HG03139 (cell line): ENCODE results near the gene SNX5.
A peak's percentile ranks its signal among the peaks of the same experiment; 100 is the strongest.

Experiments
- ATAC-seq: cut with Tn5 transposase; IDR thresholded peaks from one replicate; pipeline ENCODE4 v1.9.1; 2021; ENCODE audit not compliant: unreplicated experiment

Gene SNX5

GRCh38 chr20:17993546-17993945, 25.0 kb upstream of the SNX5 start:
- no peak for ATAC-seq

GRCh38 chr20:17992847-17993513, 24.4 kb upstream of the SNX5 start:
- no peak for ATAC-seq

DNA sequence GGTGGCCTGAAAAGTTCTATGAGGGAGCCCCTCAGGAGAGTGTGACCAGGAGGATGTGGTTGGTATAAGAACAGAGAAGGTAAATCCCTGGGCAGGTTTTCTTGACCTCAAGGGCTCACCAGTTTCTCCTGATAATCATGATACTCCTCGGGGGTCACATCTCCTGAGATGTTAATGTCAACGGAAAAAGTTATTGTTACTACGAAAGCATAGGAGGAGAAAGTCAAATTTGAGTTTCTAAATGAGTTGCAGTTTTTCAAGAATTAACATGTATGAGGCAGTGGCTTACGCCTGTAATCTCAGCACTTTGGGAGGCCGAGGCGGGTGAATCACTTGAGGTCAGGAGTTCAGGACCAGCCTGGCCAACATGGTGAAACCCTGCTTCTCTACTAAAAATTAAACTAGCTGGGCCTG, 23.6 kb upstream of the SNX5 start:
- ATAC-seq = no peak

- no peak for ATAC-seq
Measured at GRCh38 chr20:17990278-17990972, 21.8 kb upstream of the SNX5 start.

DNA sequence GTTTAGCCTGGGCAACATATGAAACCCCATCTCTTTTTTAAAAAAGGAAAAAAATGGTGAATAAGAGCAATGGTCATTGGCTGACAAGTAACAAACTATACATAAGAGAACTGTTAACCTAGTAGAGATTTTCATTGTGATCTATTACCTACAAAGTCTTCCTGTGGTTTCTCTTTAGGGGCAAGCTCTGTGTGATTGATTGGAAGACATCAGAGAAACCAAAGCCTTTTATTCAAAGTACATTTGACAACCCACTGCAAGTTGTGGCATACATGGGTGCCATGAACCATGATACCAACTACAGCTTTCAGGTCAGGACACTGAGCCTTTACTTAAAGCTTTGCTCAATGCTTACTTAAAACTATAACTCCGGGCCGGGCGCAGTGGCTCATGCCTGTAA, 19.4 kb upstream of the SNX5 start:
- ATAC-seq = no peak

DNA sequence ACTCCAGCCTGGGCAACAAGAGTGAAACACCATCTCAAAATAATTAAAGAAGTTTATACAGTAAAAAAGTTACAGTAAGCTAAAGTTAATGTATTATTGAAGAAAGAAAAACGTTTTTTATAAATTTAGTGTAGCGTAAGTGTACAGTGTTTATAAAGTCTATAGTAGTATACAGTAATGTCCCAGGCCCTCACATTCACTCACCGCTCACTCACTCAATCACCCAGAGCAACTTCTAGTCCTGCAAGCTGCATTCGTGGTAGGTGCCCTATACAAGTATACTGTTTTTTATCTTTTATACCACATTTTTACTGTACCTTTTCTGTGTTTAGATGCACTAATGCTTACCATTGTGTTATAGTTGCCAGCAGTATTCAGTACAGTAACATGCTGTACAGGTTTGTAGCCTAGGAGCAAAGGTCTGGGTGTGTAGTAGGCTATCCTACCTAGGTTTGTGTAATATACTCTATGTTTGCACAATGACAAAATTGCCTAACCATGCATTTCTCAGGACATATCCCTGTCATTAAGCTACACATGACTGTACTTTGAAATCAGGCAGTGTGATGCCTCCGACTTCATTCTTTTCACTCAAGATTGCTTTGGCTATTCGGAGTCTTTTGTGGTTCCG, 16.9 kb upstream of the SNX5 start:
- ATAC-seq = no peak

DNA sequence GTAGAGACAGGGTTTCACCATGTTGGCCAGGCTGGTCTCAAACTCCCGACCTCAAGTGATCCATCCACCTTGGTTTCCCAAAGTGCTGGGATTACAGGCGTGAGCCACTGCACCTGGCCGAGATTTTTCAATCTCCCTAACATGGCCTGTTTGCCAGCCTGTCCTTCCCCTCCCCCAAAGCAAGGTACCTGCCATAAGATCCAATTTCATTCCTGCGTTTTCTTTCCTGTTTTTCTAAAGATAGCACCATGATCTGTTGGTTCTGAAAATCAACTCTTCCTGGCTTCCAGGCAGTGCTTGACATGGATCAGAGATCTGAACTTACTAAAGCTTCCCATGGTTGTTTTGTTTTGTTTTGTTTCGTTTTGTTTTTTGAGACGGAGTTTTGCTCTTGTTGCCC, 7.7 kb upstream of the SNX5 start:
- no peak for ATAC-seq

- no peak for ATAC-seq
Measured at GRCh38 chr20:17972121-17972520, 3.5 kb upstream of the SNX5 start.

DNA sequence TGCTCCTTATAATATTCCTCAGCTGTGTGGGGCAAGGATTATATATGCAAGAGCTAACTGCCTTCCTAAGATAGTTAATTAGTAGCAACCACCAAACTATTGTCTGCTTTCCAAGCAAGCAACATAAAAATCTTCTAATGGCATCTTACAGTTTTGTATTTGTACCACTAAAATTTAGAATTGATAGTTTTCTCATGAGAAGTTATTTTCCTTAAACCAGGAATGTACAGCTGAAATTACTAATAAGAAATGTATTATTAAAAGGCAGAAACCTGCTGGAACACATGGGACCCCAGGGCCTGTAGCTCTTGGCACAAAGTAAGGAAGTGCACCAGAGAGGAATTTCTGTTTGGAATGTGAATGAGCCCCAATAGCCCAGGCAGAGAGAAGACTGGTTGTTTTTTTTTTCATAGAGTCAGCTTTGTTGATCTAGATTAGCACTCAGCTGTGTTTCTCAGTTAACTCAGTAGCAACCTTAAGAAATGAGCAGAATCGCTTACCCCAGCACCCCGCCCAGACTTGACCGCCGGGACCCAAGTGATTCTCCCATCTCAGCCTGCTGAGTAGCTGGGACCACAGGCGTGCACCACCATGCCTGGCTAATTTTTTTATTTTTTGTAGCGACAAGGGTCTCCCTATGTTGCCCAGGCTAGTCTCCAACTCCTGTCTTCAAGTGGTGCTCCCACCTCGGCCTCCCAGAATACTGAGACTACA, 2.9 kb upstream of the SNX5 start:
- ATAC-seq = no peak

GRCh38 chr20:17969884-17970409, 1.4 kb upstream of the SNX5 start:
- no peak for ATAC-seq

DNA sequence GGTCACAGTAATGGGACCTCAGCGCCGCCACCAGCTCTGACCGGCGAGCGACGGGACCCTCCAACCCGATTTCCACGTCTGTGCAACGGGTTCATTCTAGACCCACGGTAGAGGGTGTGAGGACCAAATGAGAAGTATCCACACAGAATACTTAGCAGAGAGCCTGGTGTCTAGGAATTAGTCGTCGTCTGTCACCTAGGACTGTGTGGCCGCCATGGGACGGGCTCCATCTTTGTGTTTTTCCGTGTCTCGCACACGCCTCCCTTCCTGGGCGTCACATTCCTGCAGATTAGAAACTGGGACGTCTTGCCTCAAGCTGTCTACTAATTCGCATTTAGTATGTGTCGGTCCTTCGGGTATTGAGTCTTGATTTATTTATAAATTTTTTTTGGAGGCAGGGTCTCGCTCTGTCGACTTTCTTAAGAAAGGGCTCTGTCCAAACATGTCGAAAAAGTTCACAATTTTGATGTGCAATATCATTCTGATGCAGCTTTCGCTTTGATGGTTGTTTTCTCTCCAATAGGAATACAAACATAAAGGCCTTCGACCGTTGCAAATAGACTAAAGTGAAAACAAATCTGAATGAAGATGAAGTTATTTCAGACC, 787 bp upstream of the SNX5 start:
- peak; percentile 11 for ATAC-seq

DNA sequence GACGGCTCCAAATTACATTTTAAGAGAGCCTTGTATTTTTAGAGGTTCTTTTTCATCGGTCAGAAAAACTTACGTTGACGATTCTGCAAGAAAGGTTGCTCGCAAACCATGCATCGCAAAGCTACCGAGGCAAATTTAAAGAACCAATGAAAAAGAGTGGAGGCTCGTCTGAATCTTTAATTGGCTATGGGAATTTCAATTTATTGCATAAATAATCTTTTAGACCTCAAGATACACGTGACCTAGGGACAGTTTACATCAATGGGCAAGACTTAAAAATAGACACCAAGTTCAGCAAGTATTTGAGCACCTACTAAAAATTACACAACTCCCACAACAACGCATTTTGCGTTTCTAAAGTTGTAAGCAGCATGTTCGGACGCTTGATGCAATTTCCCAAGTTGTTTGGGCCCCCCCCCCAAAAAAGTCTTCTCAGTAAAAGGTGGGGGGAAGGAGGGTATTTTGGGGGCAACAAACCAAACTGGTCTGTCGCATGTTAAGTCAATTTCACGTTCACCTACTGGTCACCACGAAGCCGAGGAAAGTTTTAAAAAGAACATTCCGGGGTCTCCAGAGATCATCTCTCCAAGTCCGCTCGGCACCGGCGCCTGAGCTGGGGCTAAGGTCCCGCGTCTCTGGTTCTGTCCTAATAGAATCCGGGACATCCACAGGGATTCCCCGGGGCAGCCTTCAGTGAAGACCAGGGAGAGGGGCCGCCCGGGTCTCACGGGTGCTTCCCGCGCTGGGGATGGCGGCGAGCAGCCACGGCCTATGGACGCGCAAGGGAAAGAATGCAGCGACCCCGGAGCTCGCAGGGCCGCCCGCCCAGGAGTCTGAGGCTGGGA, 851 bp downstream of the SNX5 start:
- no peak for ATAC-seq

DNA sequence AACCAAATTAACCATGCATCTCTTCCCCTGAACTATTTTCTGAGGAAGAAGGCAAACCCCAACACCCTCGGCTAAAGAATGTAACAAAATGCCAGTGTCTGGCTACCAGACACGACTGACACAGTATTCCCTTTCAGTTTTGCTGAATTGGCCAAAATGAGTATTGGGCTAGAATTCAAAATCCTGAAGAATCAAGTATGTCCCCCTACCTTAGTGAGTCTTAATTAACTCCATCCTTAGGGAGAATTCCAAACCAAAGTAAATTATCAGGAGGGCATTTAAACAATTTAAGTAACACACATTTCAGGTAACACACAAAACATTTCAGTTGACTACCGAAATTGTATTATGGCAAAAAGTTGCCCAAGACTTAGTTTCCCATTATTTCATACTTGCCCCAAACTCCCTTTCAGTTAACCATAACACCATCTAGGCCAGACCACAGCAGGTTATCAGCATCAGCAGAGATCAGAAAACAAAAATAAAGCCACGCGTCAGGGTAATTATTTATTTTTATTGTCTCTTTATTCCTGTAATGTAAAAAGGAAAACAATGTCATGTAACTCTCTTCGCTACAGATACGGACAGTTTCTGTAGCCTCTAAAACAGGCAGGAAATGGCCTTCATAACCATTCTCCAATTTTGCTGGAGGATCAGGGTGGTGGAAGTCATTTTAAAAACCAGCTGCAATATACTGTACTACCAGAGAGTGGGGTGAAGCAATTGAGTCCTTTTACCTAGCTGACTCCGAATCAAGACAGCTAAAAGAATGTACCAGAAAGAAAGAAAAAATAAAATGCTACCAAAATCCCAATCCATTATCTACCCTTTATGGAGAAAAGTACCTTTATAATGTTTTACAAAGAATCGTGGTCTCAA, 1.9 kb downstream of the SNX5 start:
- ATAC-seq = no peak

DNA sequence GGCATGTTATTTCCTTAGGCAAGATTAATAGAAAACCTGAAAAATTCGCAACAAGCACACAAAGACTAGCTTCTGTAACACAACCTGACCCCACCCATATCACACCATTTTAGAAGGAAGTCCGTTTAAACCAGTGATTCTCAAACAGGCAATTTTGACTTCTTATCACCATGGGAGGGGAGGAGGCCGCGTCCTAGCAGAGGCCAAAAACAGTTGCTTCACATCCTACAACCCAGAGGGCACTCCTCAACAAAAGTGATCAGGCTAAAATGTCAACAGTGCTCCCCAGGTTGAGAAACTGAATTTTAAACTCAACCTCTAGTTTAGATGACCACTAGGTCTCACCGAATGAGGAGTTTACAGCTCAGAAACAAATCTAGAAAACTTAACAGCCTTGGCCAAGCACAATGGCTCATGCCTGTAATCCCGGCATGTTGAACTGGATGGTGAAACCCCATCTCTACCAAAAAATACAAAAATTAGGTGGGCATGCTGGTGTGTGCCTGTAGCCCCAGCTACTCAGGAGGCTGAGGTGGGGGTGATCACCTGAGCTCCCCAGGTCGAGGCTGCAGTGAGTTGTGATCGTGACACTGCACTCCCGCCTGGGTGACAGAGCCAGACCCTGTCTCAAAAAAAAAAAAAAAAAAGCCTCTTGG, 3.4 kb downstream of the SNX5 start:
- ATAC-seq = no peak

DNA sequence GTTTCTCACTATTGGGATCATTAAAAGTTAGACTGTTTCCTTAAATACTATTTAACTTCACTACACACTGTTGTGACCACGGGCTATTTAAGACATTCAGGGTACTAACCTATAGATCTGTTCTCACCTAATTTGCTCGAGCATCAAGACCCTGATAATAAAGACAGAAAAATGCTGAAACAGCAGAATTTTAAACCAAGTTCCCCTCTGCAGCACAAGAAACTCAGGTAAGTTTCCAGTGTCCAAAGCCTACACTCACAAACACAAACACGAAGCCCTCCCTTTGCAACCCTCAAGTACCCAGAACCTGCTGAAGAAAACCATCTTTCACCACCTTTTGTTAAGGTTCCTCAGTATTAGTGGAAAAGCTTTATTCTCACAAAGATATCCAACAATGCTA, 4.0 kb downstream of the SNX5 start:
- no peak for ATAC-seq

- no peak for ATAC-seq
Measured at GRCh38 chr20:17964073-17964472, 4.5 kb downstream of the SNX5 start.

DNA sequence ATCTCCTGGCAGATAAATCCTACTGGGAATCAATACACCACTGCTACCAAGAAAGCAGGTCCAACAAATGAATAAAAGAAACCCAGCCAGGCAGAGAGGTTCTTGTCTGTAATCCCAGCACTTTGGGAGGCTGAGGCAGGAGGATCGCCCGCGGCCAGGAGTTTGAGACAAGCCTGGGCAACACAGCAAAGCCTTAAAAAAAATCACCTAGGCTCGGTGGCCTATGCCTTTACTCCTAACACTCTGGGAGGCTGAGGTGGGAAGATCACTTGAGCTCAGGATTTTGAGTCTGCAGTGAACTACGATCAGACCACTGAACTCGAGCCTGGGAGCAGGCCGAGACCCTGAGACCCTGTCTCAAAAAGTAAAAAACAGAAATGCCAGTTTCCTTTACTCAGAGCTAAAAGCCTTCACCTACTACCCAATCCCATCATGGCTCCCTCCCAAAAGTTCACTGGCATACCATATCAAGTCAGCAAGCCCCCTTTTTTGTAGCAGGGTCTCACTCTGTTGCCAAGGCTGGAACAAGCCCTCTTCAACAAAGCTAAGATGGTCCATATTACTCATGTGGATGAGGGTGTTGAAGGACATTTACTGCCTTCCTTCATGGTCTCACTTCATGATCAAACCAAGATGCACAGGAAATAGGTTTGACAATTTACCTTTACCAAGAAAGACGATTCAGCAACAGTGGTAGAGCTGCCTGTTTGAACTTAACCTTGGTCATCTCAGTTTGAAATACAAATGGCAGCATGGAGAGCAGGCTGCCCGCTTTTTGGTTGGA, 5.3 kb downstream of the SNX5 start:
- no peak for ATAC-seq

DNA sequence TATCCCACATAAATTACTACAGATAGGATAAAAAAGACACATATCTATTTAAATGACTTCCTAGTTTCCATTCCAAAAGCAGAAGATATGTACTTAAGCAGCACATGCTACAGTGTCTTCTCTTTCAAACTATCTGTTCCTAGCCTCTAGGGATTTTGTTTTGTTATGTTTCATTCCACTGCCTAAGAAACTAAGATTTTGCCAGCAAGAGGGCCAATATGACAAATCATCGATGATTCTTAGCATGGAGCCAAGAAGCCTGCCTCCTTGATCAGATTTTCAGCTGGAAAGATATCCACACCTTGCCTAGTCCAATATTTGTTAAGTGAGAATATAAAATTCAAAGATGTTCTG, 7.0 kb downstream of the SNX5 start:
- no peak for ATAC-seq
